NCI-H2196 (cell line): ENCODE measurements around the gene TMEM201.
"Not testable (repeated sequence)": the region's sequence is repeated elsewhere in the genome, so short reads cannot be mapped to it uniquely, and the experiment has no call there.

Experiments used
- DNase-seq: peaks from one replicate; lab custom pipeline; 2025; ENCODE audit not compliant: unreplicated experiment; lab: John Stamatoyannopoulos, UW

TMEM201 gene

GRCh38 chr1:9615316-9616063 lies 26.8 kb downstream of the TMEM201 start:
- peak; percentile 50 for DNase-seq

DNA sequence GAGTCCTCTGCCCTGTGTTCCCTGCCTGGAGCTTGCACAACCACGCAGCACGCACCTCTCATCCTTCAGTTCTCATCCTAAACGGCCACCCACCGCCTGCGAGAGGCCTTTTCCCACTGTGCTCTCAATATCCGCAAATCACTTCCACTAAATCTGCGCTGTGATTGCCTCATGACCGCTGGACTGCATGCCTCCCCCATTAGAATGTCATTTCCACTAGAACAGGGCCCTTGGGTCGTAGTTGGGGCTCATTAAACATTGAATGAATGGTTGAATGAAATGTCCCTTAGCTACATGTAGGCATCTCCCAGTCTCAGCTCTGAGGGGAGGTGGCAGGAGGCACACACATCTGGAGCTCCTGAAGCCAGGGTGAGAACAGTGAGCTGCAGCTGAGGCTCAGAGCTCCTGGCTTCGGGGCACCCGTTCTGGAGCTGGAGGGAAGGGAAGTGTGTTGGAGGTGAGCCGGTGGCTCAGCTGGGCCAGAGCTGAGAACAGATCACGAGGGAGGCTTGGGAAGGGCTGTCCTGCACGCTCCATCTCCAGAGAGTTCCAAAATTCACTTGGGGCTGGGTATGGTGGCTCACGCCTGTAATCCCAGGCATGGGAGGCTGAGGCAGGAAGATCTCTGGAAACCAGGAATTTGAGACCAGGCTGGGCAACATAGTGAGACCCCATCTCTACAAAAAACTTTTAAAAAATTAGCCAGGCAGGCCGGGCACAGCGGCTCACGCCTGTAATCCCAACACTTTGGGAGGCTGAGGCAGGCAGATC lies 30.4 kb downstream of the TMEM201 start:
- DNase-seq = no peak

GRCh38 chr1:9621032-9621431 lies 32.3 kb downstream of the TMEM201 start:
- no peak for DNase-seq

DNA sequence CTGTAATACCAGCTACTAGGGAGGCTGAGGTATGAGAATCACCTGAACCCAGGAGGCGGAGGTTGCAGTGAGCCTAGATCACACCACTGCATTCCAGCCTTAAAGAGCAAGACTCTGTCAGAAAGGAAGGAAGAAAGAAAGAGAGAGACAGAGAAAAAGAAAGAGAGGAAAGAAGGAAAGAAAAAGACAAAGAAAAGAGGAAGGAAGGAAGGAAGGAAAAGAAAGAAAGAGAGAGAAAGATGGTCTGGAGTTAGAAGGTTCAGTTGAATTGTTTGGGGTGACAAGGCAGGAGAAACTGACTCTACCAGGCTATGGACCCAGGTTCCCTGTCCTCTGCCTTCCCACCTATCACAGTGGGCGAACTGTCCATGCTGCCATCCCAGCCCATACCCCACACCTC lies 35.4 kb downstream of the TMEM201 start:
- no peak for DNase-seq

DNA sequence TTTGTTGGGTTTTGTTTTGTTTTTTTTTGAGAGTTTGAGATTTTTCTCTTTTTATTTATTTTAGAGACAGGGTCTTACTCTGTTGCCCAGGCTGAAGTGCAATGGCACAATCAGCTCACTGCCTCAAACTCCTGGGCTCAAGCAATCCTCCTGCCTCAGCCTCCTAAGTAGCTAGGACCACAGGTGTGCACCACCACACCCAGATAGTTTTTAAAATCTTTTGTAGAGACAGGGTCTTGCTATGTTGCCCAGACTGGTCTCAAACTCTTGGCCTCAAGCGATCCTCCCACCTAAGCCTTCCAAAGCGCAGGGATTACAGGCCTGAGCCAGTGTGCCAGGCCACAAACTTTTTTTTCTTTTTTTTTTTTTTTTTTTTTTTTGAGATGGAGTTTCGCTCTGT lies 36.3 kb downstream of the TMEM201 start:
- not testable (repeated sequence) for DNase-seq

DNA sequence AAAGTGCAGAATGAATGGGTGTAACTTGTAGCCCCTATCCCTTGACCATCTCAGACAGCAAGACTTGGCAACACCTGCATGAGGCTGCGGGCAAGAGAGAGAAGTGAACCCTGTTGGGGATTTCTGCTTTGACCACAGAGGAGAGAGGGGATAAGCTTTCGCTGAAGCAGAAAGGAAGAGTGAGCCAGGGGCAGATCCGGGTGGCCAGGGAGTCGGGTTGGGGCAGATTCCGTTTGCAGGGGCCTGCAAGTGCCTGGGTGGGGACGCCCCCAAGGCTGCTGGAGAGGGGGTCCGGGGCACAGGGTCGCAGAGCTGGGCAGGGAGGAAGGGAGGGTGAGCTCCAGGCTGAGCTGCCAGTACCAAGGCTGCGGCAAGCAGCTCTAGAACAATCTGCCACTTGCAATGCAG lies 37.5 kb downstream of the TMEM201 start:
- no peak for DNase-seq

GRCh38 chr1:9628541-9629444 lies 40.1 kb downstream of the TMEM201 start:
- no peak for DNase-seq

DNA sequence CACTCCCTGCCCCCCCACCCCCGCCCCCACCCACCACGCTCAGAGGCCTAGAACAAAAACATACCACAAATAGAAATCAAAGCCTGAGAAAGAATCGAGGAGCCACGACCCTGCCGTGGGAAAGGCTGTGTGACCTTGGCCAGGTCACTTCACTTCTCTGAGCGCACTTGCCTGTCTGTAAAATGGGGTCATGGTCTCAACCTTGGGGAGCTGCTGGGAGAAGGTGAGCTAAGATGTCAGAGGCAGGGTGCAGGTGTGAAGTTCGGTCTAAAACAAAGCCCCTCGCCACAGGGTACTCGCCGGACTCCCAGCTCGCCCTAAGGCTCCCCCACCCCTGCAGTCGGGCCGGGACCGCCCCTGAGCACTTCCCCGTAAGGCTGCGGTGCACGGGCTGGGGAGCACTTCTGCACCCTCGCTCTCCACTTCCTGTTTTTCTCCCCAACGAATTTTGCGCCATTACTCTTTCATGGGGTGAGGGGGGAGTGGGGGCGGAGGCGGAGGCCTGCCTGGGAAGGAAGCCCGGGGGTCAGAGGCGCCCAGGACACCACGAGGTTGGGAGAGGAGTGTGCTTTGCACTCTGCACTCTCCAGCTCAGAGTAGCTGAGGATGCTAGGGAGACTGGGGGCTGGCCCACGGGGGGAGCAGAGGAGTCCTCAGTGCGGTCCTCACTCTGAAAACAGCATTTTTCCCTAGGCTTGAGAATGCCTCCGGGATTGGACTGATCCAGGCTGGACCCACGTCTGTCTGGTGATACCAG lies 40.9 kb downstream of the TMEM201 start:
- DNase-seq = no peak

GRCh38 chr1:9630331-9631111 lies 41.8 kb downstream of the TMEM201 start:
- no peak for DNase-seq

DNA sequence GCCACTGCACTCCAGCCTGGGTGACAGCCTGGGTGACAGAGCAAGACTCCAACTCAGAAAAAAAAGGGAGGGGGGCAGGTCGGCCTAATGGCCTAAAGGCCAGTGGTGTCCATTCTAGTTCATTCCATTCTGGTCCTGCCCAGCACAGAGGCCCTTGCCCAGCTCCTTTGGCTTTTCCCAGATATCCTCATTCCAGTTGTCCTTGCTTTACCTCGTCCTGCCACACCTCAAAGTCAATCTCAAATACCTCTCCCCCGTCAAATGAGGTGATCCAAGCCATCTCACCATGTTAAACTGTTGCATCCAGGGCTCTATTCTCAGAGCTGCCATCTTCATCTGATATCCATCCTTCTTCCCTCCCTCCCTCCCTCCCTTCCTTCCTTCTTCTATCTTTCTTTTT lies 42.9 kb downstream of the TMEM201 start:
- no peak for DNase-seq

DNA sequence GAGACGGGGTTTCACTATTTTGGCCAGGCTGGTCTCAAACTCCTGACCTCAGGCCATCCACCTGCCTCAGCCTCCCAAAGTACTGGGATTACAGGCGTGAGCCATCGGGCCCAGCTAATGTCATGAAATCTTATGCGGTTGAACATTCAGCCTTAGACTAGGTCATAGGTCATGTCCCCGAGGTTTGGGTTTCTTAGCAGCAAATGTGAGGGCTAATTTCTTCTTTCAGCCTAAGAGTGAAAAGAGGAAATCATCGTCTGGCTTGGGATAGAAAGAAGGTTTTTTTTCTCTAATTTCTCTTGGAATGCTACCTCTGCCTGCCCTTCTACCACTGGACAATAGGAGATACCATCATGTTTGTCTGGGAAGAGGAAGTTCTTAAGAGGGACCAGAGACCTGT lies 44.8 kb downstream of the TMEM201 start:
- DNase-seq = no peak

DNA sequence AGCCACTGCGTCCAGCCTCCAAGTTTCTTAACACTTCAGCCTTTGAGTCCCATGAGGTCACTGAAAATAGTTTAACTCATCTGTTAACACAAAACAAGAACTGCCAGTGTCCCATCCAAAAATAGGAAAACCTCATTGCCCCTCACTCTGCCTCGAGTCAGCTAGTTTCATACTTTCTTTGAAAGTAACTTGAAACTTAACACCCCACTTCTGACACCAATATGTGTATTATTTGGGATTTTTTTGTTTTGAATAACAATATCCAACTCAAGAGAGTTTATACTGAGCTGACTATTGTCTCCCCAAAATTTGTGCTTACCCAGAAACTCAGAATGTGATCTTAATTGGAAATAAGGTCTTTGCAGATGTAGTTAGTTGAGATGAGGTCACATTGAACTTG lies 45.9 kb downstream of the TMEM201 start:
- DNase-seq = no peak

DNA sequence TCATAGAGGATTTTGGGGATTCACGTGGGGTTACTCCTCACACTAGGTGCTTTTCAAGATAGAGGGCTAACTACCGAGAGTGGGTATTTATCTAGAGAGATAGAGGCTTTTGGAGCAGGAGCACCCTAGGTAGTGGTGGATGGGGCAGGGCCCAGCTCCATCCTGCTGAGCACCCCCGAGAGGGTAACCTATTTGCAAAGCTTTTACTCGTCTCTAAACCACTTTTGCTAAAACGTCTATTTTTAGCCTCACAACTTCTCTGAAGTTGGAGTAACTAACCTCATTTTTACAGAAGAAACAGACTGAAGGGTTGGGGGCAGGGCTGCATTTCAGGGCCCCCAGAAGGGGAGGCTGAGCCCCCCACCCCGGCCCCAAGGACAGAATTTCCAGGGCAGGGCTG lies 50.5 kb downstream of the TMEM201 start:
- no peak for DNase-seq

- DNase-seq = no peak
Measured at GRCh38 chr1:9643351-9644256, 54.9 kb downstream of the TMEM201 start.

- no peak for DNase-seq
Measured at GRCh38 chr1:9646037-9646436, 57.3 kb downstream of the TMEM201 start.

DNA sequence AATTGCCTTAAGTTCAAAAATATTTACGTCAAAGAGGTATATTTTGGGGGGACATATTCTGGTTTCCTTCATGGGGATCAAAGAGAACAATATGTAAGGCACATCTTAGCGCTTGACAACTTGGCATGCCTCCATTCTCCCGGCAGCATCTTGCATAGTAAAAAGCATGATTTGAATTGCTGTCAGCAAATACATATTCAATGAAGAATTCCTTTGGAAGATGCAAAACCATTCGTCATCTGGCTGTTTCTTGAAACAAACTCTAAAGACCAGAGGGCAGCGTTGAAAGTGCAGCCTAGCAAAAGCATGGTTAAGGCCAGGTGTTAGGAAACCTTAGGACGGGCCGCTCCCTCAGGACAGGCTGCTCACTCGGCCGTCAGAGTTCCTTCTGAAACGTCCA lies 59.5 kb downstream of the TMEM201 start:
- DNase-seq = no peak

DNA sequence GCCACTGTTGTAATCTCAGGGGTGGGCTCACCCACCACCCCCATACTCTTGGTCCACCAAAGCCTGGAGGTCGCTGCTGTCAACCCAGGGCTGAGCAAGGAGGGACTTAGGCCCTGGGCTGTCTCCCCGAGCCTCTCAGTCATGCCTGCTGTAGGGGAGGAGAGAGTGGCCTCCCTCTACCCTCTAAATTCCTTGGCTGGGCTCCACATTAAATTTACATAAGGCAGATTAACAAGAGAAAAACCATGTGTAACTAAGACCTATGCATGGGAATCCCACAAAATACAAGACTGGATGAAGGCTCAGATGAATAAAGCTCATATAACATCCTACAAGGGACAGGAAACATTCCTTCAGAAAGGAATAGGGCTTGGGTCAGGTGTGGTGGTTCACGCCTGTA lies 61.1 kb downstream of the TMEM201 start:
- no peak for DNase-seq

- no peak for DNase-seq
Measured at GRCh38 chr1:9651220-9651564, 62.5 kb downstream of the TMEM201 start.
